GM12864 (cell line): ENCODE measurements around the gene MYO7B.

Source experiments
- DNase-seq: peaks from one replicate; pipeline ENCODE4 v3.0.0-alpha.2; 2011; ENCODE audit warnings: low read depth
- H3K4me3 ChIP-seq: 2 replicates; pipeline ENCODE4 v1.5.1; 2011; ENCODE audit warnings: mild to moderate bottlenecking, low read depth, low read length, control low read depth
- TF ChIP-seq, protein P1 (sequence below): IDR thresholded peaks from 2 replicates; pipeline ENCODE4 v1.5.1; 2011; ENCODE audit warnings: low read depth, mild to moderate bottlenecking, moderate library complexity, low read length, control low read depth, inconsistent platforms; ENCODE audit errors: missing control alignments

Gene MYO7B

DNA sequence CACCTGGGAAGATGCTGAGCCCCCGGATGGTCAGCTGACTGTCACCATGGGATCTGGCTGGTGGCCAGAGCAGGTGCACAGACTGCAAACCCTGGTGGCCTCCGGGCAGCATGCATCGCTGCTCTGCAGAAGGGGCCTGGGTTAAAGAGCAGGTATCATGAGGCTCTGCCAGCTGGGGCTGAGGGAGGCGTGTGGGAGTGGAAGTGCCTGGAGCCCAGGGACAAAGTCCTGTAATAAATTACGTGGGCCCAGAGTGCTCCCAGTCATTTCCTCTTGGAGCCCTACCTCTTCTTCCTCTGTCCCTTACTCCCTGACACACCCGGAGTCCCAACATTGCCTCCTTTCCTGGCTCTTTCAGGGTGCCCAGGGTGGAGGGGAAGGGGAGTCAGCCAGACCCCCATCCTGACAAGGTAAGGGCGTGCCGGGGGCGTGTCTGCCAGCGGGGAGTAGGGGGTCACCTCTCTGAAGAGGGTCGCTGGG lies at the start of gene MYO7B:
Gene MYO7B, plus strand, starts transcription at position 262 of the 480 bp plus-strand sequence. CDS start 24,040 bp downstream, outside the sequence.
- H3K4me3 ChIP-seq: no peak within 1 kb of the TSS
- TF ChIP-seq, protein P1, sequence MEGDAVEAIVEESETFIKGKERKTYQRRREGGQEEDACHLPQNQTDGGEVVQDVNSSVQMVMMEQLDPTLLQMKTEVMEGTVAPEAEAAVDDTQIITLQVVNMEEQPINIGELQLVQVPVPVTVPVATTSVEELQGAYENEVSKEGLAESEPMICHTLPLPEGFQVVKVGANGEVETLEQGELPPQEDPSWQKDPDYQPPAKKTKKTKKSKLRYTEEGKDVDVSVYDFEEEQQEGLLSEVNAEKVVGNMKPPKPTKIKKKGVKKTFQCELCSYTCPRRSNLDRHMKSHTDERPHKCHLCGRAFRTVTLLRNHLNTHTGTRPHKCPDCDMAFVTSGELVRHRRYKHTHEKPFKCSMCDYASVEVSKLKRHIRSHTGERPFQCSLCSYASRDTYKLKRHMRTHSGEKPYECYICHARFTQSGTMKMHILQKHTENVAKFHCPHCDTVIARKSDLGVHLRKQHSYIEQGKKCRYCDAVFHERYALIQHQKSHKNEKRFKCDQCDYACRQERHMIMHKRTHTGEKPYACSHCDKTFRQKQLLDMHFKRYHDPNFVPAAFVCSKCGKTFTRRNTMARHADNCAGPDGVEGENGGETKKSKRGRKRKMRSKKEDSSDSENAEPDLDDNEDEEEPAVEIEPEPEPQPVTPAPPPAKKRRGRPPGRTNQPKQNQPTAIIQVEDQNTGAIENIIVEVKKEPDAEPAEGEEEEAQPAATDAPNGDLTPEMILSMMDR: no peak
- no peak for DNase-seq

DNA sequence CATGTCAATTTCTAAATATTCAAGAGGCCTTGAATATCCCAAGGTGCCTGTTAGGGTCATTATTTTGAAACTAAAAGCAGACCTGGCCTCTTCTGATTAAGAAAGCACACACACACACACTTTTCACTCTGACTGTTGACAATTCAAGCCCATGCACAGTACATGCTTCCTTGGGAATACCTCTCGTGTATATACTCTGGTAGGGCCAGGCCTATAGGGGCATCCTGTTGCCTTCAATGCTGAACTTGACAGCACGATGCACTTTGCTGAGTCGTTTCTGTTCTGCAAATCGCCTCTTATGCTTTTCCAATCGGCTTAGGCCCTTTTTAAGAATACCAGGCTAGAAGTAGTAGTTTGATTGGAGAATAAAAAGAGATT lies 49.8 kb upstream of the MYO7B start:
- no peak overlapping the region for H3K4me3 ChIP-seq
- DNase-seq: no peak
- TF ChIP-seq, protein P1: no peak

DNA sequence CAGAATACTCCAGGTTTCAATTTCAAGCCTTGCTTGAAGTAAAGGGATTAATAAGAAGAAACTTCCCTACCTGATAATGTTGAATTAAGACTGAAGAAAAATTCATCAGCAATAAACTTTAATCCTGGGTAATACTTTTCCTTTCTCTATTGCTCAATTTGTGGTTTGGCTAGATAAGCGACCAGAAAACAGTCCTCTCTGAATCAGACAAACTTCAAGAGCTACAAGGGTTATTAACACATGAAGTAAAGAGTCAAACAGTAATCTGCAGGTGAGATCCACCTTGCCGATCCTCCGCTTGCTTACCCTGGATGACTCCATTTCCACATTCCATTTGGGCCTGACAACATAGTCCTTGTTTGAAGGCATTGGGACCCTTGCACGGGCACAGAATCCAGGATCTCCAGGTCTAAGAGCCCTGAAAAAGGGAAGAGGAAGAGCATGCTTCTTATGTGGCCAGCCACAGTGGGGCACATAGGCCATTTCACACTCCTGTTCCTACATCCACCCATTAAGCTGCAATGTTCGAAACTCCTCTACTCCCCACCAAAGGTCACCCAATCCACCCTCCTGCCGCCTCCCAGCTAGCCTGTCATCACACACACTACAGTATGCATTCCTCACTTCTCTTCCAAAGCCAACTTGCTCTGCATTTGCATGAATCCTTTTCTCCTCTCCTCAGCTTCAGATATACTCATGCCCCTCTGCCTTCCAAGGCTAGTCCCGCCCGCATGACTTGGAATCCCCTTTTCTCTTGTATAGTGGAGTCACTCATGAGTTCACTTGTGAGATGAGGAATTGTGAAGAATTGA lies 49.0 kb upstream of the MYO7B start:
- H3K4me3 ChIP-seq: no peak overlapping the region
- no peak for DNase-seq
- TF ChIP-seq, protein P1: no peak

DNA sequence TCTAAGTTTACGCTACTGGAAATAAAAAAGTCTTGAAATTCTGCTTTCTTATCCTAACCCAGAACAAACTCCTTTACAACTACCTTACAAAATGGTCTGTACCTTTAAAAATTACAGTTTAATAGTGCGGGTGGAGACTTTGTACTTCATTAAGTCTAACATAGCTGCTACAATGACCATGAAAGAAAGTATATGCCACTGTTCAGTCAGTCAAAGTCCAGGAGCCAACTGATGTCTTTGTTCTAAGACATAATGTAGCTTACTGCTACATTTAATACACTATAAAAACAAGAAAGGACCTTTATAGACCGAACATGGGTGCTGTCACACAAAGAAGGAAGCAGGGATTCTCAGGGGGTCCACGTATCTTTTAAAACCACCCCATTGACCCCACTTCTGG lies 45.2 kb upstream of the MYO7B start:
- TF ChIP-seq, protein P1: no peak
- DNase-seq: no peak
- H3K4me3 ChIP-seq: no peak overlapping the region

DNA sequence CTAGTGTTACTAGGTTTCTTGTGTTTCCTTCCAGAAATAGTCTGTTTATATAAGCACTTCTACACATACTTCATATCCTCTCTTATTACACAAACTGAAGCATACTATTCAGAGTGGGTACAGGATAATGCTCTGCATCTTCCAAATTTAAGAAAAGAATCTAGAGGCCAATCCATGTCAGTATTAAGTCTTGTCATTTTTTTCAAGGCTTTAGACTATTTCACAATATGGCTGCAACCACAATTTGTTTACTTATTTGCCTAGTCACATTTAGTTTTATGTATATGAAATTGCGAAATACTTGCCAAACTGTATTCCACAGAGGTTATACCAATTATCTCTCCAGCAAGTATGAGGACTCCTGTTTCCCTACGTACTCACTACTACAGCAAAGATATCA lies 37.1 kb upstream of the MYO7B start:
- TF ChIP-seq, protein P1: no peak
- H3K4me3 ChIP-seq: no peak overlapping the region
- no peak for DNase-seq

DNA sequence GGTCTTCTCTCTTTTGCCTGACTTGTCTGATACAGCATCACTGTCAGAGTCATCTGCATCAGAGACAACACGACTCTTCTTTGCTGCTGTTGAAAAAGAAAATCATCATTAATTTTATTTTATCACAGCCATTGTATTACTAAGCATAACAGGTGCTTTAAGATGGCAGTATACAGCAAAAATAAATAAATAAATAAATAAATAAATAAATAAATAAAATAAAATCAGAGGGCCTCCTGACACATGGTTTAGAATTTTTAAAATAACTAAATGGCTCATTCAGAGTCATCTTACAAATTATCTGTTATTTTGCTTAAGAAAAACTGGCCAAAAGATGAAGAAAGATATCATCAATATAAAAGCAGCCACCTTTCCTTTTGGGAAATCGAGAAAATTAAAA lies 32.0 kb upstream of the MYO7B start:
- no peak for DNase-seq
- no peak overlapping the region for H3K4me3 ChIP-seq
- TF ChIP-seq, protein P1: no peak
